DMS53 treated with DMSO at 0.1 percent for 48 hours (cell line): ENCODE results near the gene UBA5.
A peak's percentile ranks its signal among the peaks of the same experiment; 100 is the strongest.

ENCODE experiments used
- DNase-seq: peaks from one replicate; lab custom pipeline; 2025; ENCODE audit not compliant: unreplicated experiment; lab: John Stamatoyannopoulos, UW

UBA5 gene

GRCh38 chr3:132652640-132653270 is 7.4 kb upstream of the UBA5 start:
- DNase-seq: no peak

GRCh38 chr3:132654190-132654589 is 5.9 kb upstream of the UBA5 start:
- DNase-seq: no peak

- no peak for DNase-seq
These were observed 5.4 kb upstream of the UBA5 start for GRCh38 chr3:132654721-132655120.

GRCh38 chr3:132655471-132655870 is 4.7 kb upstream of the UBA5 start:
- DNase-seq: no peak

GRCh38 chr3:132657869-132658747 is 2.0 kb upstream of the UBA5 start:
- DNase-seq: no peak

- no peak for DNase-seq
These were observed 1.1 kb upstream of the UBA5 start for GRCh38 chr3:132659000-132659364.

GRCh38 chr3:132659365-132660051 is 621 bp upstream of the UBA5 start, which contains the start of gene ACAD11:
TSS of gene ACAD11 (minus strand) at chr3:132659809. CDS start at chr3:132659751, 58 bp downstream.
- DNase-seq: peak; percentile 42

GRCh38 chr3:132660811-132661070 is 612 bp downstream of the UBA5 start:
- no peak for DNase-seq

GRCh38 chr3:132661101-132661500 is 972 bp downstream of the UBA5 start:
- DNase-seq: peak; percentile 4

GRCh38 chr3:132662212-132662611 is 2.1 kb downstream of the UBA5 start:
- peak; percentile 65 for DNase-seq

GRCh38 chr3:132665230-132665745 is 5.2 kb downstream of the UBA5 start:
- no peak for DNase-seq

GRCh38 chr3:132669256-132669777 is 9.2 kb downstream of the UBA5 start:
- no peak for DNase-seq

GRCh38 chr3:132675408-132675807 is 15.3 kb downstream of the UBA5 start:
- no peak for DNase-seq

GRCh38 chr3:132679911-132680310 is 19.8 kb downstream of the UBA5 start:
- DNase-seq: no peak

- no peak for DNase-seq
These were observed 21.3 kb downstream of the UBA5 start for GRCh38 chr3:132681421-132681820.

- no peak for DNase-seq
These were observed 22.1 kb downstream of the UBA5 start for GRCh38 chr3:132682201-132682600.

GRCh38 chr3:132690040-132690439 is 29.9 kb downstream of the UBA5 start:
- DNase-seq: no peak

- DNase-seq: no peak
These were observed 34.9 kb downstream of the UBA5 start for GRCh38 chr3:132694991-132695390.

- no peak for DNase-seq
These were observed 35.3 kb downstream of the UBA5 start for GRCh38 chr3:132695422-132695821.

- no peak for DNase-seq
These were observed 43.6 kb downstream of the UBA5 start for GRCh38 chr3:132703733-132704132.

GRCh38 chr3:132709761-132710160 is 49.6 kb downstream of the UBA5 start:
- DNase-seq: no peak

GRCh38 chr3:132710311-132710710 is 50.2 kb downstream of the UBA5 start:
- no peak for DNase-seq
